NCI-H510A treated with DMSO at 0.1 percent for 48 hours (cell line): ENCODE data around the gene CTSA.

ENCODE experiments used
- DNase-seq: peaks from one replicate; lab custom pipeline; 2025; lab: John Stamatoyannopoulos, UW

Gene CTSA

GRCh38 chr20:45890985-45891983, at the start of gene CTSA, which contains the start of gene NEURL2:
Gene CTSA, plus strand, starts transcription at chr20:45891335. Its CDS starts 234 bp downstream, at chr20:45891569.
Gene NEURL2, minus strand, starts transcription at chr20:45891208. Its CDS starts 217 bp downstream, at chr20:45890991.
- DNase-seq, result peak; percentile 75

DNA sequence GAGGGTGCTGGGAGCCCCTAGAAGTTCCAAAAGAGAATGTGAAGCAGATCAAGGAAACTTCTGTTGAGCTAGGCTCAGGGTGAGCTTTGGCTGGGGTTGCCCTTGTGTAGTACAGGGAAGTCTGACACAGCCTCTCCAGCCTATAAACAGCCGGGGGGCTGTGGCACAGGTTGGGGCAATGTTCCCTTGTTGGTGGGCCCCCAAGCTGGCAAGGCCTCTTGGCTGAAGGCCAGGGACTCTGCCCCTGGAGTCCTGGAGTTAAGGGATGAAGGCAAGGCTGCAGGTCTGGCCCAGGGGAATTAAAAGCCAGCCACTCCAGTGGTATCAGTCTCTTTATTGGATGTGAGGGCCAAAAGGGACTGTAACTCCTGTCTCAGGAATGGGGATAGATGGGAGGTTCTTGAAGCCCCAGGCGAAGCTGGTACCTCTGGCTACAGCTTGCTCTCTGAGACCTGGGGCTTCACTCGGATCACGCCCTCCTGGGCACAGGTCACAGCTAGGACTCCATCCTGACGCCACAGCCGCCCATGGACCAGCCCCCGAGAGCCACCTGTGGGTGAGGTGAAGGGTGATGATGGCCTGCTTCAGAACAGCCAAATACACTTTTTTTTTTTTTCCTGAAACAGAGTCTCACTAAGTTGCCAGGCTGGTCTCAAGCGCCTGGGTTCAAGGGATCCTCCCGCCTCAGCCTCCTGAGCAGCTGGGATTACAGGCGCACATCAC, 49.6 kb upstream of the CTSA start:
- no peak for DNase-seq

- no peak for DNase-seq
Observed at GRCh38 chr20:45842169-45842812, 48.8 kb upstream of the CTSA start.

- DNase-seq, result no peak
Observed at GRCh38 chr20:45843506-45843905, 47.6 kb upstream of the CTSA start.

DNA sequence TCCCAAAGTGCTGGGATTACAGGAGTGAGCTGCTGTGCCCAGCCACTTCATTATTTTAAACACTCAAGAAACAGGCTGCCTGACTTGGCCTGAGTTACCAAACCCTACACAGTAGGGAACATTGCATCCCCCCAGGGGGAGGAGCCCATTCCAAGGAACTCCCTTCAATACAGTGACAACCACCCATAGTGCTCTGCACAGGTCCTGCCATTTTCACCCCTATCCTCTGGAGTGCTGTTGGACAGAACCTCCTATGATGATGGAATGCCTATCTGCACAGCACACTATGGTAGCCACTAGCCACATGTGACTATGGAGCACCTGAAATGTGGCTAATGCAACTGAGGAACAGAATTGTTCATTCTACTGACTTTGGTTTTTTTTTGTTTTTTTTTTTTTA, 45.7 kb upstream of the CTSA start:
- no peak for DNase-seq

DNA sequence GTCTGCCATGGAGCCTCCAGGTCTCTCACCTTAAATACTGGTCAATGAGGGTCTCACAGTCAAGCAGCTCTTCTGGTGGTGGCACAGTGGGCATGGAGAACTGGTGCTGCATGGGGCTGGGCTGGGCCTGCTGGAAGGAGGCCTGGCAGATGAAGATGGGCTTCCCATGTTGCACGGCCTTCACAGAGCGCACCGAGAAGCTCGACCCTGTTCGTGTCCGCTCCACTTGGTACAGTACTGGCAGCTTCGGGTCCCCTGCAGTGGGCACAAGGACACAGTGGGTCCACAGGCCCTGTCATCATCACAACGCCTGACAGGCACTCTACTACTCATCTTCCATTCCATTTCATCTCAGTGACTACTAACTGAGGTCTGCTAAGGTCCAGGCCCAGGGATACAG, 42.7 kb upstream of the CTSA start:
- no peak for DNase-seq

DNA sequence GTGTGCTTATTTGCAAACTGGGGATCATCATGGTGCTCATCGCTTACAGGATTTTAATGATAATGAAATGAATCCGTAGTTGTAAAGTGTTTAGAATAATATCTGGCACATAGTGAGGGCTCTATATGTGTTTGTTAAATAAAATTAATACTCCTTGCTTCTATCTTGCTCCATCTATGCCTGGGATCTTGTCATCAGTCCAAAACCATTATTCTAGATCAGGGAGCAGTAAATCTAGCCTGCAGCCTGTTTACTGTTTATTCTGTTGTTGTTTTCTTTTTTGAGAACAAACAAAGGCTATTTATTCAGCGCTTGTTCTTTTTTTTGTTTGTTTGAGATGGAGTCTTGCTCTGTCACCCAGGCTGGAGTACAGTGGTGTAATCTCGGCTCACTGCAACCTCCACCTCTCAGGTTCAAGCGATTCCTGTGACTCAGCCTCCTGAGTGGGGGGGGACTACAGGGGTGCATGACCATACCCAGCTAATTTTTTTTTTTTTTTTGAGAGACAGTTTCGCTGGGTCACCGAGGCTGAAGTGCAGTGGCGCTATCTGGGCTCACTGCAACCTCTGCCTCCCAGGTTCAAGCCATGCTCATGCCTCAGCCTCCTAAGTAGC, 42.1 kb upstream of the CTSA start:
- no peak for DNase-seq

DNA sequence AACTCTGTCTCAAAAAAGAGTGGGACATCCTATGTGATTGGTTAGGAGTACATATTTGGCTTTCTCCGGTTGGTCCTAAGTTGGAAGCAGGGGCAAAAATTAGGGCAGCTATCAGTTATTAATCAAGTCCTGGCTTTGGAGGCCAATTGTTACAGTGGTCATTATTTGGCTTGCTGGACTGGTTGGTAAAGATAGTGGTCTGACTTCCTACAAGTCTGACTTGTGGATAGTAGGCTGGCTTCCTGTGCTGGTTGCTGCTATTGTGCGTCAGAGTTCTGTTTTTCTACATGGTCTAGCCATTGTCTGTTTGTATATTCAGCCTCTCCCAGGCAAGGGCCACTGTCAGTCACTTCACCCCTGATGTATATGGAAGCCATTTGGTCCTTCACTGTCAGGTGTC, 40.9 kb upstream of the CTSA start:
- DNase-seq, result no peak

- no peak for DNase-seq
Observed at GRCh38 chr20:45850926-45851325, 40.2 kb upstream of the CTSA start.

GRCh38 chr20:45851501-45851900, 39.6 kb upstream of the CTSA start:
- DNase-seq, result no peak

GRCh38 chr20:45852326-45852725, 38.8 kb upstream of the CTSA start:
- no peak for DNase-seq

DNA sequence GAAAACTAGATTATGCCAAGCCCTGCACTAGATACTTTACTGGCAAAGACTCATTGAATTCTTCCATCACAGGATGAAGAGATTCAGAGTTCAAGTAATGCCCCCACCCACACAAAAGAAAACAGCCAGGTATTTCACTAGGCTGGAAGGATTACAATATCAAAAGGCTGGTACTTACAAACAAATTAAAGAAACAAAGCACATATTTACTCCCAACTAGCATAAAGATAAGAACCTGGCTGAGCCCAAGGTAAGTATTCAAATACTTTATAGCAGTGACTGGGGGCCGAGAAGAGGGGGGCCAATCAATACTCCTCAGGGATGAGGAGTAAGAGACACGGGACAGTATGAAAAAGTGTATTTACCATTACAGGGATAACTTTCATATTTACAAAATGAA, 37.7 kb upstream of the CTSA start:
- DNase-seq, result no peak

DNA sequence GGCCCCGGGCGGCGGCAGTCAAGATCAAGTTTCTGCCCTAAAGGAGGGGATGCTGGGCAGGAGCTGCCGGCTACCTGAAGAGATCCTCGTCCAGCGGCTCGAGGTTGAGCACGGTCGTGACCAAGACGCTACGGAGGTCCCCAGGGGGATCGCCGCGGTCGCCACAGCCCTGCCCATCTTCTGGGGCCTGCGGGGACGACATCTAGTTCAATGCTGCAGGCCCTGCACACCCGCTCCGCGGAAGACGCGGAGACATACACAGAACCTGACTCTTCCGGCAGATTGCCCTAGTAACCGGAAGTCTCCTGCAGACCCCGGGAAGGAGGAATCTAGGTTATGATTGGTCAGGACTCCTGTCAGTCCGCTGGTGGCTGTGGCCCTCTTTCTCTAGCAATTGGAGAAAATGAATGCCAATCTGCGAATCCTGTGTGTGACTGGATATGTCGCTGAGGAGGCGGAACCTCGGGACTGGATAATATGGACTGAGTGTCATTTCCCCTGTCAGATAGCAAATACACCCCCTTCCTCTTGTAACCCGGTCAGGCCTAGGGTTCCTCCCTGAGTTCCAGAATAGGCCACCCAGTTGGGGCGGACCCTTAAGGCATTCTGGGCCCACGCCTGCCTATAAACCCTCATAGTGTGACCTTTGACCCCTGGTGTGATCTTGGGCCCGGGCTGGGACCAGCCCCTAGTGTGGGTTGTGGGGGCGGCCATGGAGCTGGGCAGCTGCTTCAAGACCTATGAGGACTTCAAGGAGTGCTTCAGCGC, 33.8 kb upstream of the CTSA start, which contains the start of the genes ACOT8 and ZSWIM3:
Gene ACOT8, minus strand, starts transcription at position 279 of the 768 bp plus-strand sequence. Its CDS starts 77 bp downstream, at position 202.
Gene ZSWIM3, plus strand, starts transcription at position 501 of the 768 bp plus-strand sequence. Its CDS starts 212 bp downstream, at position 713.
- DNase-seq, result peak; percentile 98

DNA sequence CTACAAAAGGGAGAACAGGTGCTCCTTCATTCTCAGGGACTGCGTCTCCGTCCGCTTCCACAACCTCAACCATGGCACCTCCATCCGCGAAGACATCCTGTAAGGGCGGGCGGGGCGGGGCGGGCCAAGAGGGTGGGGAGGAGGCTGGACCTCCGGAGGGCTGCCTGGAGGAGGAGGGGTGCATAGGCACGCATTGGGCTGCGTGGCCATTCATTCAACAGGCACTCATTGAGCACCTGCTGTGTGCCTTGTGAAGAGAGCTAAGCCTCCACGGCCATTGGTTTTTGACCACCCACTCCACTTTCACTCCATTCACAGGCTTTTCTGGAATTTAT, 33.3 kb upstream of the CTSA start:
- no peak for DNase-seq

DNA sequence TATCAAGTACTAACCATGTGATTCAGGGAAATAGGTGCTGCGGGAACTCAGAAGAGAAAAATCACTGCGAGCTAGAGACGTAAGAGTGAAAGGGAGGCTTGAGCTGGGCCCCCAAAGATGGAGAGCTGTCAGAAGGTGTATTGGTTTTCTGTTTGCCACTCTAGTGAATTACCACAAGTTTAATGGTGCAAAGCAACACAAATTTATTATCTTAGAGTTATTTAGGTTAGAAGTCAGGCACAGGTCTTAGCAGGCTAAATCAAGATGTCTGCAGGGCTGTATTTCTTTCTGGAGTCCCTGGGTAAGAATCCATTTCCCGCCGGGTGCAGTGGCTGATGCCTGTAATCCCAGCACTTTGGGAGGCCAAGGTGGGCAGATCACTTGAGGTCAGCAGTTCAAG, 31.2 kb upstream of the CTSA start:
- DNase-seq, result no peak

GRCh38 chr20:45860560-45861220, 30.4 kb upstream of the CTSA start:
- no peak for DNase-seq

DNA sequence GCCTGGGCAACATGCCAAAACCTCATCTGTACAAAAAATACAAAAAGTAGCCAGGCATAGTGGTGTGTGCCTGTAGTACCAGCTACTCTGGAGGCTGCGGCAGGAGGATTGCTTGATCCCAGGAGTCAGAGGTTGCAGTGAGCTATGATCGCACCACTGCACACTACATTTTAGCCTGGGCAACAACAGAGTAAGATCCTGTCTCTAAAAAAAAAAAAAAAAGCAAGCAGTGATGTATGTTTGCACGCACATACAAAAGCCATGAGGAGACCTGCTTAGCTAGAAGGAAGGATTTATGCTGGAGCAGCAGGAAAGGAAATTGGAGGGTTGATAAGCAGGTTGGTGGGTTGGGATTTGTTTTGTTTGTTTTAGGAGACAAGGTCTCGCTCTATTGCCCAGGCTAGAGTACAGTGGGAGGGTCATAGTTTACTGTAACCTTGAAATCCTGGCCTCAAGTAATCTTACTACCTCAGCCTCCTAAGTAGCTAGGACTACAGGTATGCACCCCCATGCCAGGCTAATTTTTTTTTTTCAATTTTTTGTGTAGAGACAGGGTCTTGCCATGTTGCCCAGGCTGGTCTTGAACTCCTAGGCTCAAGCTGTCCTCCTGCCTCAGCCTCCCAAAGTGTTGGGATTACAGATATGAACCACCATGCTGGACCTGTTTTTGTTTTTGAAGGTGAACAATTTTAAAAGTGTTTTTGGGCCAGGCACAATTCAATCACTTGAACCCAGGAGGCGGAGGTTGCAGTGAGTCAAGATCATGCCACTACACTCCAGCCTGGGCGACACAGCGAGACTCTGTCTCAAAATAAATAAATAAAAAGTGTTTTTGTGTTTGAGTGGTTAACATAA, 29.7 kb upstream of the CTSA start:
- peak; percentile 81 for DNase-seq

- peak; percentile 71 for DNase-seq
Observed at GRCh38 chr20:45863543-45864470, 27.3 kb upstream of the CTSA start.
